Gastroesophageal sphincter (tissue), 4 donors: Measurements from ENCODE around the gene ACOXL. TPM values are rescaled to one million over a fixed set of nuclear protein-coding genes. Genes with fewer than 3 reads are reported as not detected.

Source experiments
- ATAC-seq: fragments of 150-250 bp; one replicate; pipeline ENCODE4 v1.9.1; 2016; ENCODE audit warnings: mild to moderate bottlenecking, moderate library complexity
- H3K27ac ChIP-seq, 4 donors: fragments of 200-600 bp; sonication (generic) in 3 of 4; 1 replicate in 3 of 4; 2 replicates in 1 of 4; pipeline ENCODE4 v1.5.1; 2016 to 2019
- H3K27me3 ChIP-seq: fragments of 200-600 bp; sonication (generic); one replicate; pipeline ENCODE4 v1.5.1; 2019
- H3K36me3 ChIP-seq, 2 donors: fragments of 200-600 bp; sonication (generic); one replicate each; pipeline ENCODE4 v1.5.1; 2019; ENCODE audit warnings: control low read depth in 1 of 2
- H3K4me1 ChIP-seq, 3 donors: fragments of 200-600 bp; sonication (generic); 1 replicate in 2 of 3; 2 replicates in 1 of 3; pipeline ENCODE4 v1.5.1; 2016 to 2019; ENCODE audit warnings: control low read depth in 2 of 3
- H3K4me3 ChIP-seq, 2 donors: fragments of 200-600 bp; sonication (generic); one replicate each; pipeline ENCODE4 v1.5.1; 2019; ENCODE audit warnings: mild to moderate bottlenecking in 1 of 2, moderate library complexity in 1 of 2
- H3K9me3 ChIP-seq, 3 donors: fragments of 200-600 bp; sonication (generic); one replicate each; pipeline ENCODE4 v1.5.1; 2017 to 2019; ENCODE audit warnings: control low read depth in 2 of 3
- EP300 ChIP-seq: sonication (generic); formaldehyde crosslinking; IDR thresholded peaks from one replicate; pipeline ENCODE4 v1.6.1; 2017; ENCODE audit warnings: antibody characterized with exemption, mild to moderate bottlenecking
- POLR2A ChIP-seq, 2 donors: fragments of 450-650 bp; IDR thresholded peaks; one replicate each; pipeline ENCODE4 v1.6.1; 2017; ENCODE audit warnings: antibody characterized with exemption in 2 of 2, mild to moderate bottlenecking in 2 of 2, moderate library complexity in 1 of 2
- POLR2AphosphoS5 ChIP-seq: sonication (generic); formaldehyde crosslinking; IDR thresholded peaks from one replicate; pipeline ENCODE4 v1.6.1; 2017; ENCODE audit warnings: antibody characterized with exemption
- WGBS, 2 donors: methylation state at CpG; one replicate each; pipeline ENCODE4 v1.1.5; 2018; ENCODE audit warnings: low coverage in 1 of 2; 5-methylcytosine and 5-hydroxymethylcytosine counted together
- total RNA-seq, 4 donors: library from RNA; depleted of rRNA; stranded (reverse); fragments of >200 nt; gene quantifications; one replicate each; pipeline ENCODE4 v1.1.0, GENCODE V29; 2016
- TF ChIP-seq, protein P1 (sequence below), 4 experiments: fragments of 200-600 bp in 2 of 4; fragments of 450-650 bp in 2 of 4; sonication (generic) in 1 of 4; IDR thresholded peaks; one replicate each; pipeline ENCODE4 v1.5.1; 2017 to 2019; ENCODE audit warnings: antibody characterized with exemption in 4 of 4, mild to moderate bottlenecking in 2 of 4, moderate library complexity in 2 of 4

ACOXL gene
- total RNA-seq, 4 donors from 2014 or later, result not detected

DNA sequence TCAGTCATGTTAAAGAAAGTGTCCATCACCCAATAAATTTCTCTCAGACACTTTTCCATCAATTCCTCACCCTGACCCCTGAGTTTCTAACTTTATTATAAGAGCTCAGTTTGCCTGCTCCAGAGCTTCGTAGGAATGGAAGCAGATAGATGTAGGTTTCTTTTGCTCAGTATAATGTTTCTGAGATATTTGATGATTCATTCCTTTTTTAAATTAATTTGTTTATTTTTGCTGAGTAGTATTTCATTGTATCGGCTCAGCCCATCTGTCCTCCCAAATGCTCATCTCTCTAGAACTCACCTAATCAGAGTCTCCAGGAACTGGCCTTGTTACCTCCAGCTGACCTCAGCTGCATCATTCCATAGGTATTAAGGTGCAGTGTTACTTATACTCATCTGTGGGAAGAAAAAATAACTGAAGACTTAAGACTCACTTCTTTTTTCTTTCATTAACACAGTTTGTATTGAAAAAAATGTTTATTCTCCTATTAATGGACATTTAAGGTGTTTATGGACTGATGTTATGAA is 376.4 kb downstream of the ACOXL start:
- 89 to 90% methylated on average over 2 of the region's 2 CpGs for WGBS, 2 donors
- Histone ChIP-seq H3K4me3 (no peak overlapping the region), H3K4me1 (no peaks in the 10 kb centered on the region), H3K27me3 (peaks cover 35% of the 10 kb centered on the region), H3K27ac (no peak overlapping the region), H3K9me3 (no peaks in the 10 kb centered on the region), H3K36me3 (no peaks in the 10 kb centered on the region)
- no peak for TF ChIP-seq EP300
- TF ChIP-seq, protein P1, sequence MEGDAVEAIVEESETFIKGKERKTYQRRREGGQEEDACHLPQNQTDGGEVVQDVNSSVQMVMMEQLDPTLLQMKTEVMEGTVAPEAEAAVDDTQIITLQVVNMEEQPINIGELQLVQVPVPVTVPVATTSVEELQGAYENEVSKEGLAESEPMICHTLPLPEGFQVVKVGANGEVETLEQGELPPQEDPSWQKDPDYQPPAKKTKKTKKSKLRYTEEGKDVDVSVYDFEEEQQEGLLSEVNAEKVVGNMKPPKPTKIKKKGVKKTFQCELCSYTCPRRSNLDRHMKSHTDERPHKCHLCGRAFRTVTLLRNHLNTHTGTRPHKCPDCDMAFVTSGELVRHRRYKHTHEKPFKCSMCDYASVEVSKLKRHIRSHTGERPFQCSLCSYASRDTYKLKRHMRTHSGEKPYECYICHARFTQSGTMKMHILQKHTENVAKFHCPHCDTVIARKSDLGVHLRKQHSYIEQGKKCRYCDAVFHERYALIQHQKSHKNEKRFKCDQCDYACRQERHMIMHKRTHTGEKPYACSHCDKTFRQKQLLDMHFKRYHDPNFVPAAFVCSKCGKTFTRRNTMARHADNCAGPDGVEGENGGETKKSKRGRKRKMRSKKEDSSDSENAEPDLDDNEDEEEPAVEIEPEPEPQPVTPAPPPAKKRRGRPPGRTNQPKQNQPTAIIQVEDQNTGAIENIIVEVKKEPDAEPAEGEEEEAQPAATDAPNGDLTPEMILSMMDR (IDR thresholded peaks at IDR 0.05), result no peak
- TF ChIP-seq POLR2AphosphoS5, result no peak
- TF ChIP-seq POLR2A (IDR thresholded peaks at IDR 0.05), result no peak
- no peak for ATAC-seq

DNA sequence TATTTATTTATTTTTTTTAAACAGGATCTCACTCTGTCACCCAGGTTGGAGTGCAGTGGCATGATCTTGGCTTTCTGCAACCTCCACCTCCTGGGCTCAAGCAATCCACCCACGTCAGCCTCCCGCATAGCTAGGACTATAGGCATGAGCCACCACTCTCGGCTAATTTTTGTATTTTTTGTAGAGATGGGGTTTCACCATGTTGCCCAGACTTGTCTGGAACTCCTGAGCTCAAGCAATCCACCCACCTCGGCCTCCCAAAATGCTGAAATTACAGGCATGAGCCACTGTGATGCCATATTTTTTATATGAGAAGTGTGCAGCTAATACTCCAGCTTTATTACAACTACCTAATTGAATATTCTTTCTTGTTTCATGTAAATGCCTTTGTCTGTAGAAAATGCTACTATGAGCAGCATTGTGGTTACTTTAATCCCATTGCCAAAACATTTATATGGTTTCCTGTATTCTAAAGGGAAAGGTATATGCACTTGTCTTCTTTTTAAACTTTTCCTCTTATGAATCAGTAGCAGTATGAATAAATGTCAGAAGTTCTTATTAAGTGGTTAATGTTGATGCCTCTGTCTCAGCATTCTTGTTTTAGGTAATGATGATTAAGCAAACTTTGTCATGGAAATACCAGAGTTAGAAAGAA is 378.9 kb downstream of the ACOXL start:
- H3K27ac ChIP-seq, result no peak overlapping the region
- TF ChIP-seq POLR2A (IDR thresholded peaks at IDR 0.05) (no peak), POLR2AphosphoS5 (no peak), EP300 (no peak)
- TF ChIP-seq, protein P1 (IDR thresholded peaks at IDR 0.05), result no peak
- 90 to 98% methylated on average over 3 to 4 of the region's 4 CpGs for WGBS, 2 donors

DNA sequence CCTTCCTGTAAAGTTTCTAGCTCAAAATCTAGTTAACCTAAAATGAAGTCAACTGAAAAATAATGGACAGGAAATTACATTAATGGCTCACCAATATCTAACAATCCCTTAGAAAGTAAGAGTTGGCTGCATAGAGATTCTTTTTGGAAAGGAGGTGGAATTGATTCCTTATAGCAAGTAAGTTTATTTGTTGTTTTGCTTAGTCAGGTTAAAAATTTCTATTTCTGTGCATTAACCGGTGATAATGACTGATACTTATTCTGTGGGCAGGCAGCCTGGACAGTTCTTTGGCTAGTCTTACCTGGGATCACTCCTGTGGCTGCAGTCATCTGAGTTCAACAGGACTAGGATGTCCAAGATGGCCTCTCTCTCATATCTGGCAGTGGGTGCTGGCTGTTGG is 381.5 kb downstream of the ACOXL start:
- Histone ChIP-seq H3K4me1 (peaks cover 0 to 23% (median 8%) of the 10 kb centered on the region in 3 donors), H3K9me3 (peaks cover 0 to 2% (median 0%) of the 10 kb centered on the region in 3 donors), H3K36me3 (no peaks in the 10 kb centered on the region), H3K27me3 (peaks cover 80% of the 10 kb centered on the region), H3K4me3 (no peak overlapping the region), H3K27ac (no peak overlapping the region)
- WGBS, 2 donors, result 77 to 87% methylated on average over 1 of the region's 1 CpG
- TF ChIP-seq, protein P1 (IDR thresholded peaks at IDR 0.05), result no peak
- no peak for TF ChIP-seq POLR2A (IDR thresholded peaks at IDR 0.05)
- TF ChIP-seq EP300, result no peak
- TF ChIP-seq POLR2AphosphoS5, result no peak
- ATAC-seq, result no peak

More for the DNA sequence above, 378.9 kb downstream of the ACOXL start:
- H3K27me3 ChIP-seq, result peaks cover 59% of the 10 kb centered on the region
- no peaks in the 10 kb centered on the region for H3K9me3 ChIP-seq
- H3K4me1 ChIP-seq, result no peaks in the 10 kb centered on the region
- H3K36me3 ChIP-seq, result no peaks in the 10 kb centered on the region
- no peak overlapping the region for H3K4me3 ChIP-seq
- no peak for ATAC-seq

DNA sequence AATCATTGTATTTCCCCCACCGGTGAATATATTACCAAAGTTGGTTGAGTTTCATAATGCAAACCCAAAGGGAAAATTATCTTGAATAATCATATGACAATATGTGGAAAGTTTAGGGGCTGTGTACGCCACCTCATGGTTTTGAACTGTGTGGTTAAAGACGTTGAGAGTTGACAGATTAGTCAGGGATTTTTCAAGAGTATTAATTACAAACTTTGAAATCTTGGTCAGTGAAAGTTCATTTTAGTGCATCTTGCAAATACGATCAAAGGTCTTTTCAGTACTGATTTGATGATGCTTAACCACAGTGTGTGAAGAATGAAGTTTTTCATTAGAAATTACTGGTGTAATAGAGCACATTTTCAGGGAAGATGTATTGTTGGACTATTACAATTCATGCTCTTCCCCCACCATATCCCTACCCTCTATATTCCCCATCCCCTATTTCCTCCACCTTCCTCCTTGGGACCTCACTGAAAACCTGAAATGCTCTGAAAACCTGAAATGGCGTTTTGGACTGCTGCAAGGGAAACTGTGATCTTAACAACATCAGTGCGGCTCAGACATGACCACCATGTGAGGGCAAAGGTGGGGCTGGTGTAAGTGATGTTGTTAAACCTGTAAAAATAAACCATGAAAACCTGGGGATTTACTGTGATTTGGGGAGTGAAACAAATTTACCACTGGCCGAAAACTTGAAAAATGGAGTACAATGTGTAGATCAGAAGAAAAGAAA is 383.8 kb downstream of the ACOXL start:
- Histone ChIP-seq H3K27me3 (peaks cover 87% of the 10 kb centered on the region), H3K4me3 (no peak overlapping the region), H3K9me3 (peaks cover 0 to 7% (median 0%) of the 10 kb centered on the region in 3 donors), H3K4me1 (peaks cover 0 to 44% (median 11%) of the 10 kb centered on the region in 3 donors), H3K27ac (no peak overlapping the region), H3K36me3 (no peaks in the 10 kb centered on the region)
- no peak for ATAC-seq
- TF ChIP-seq, protein P1 (IDR thresholded peaks at IDR 0.05), result no peak
- no peak for TF ChIP-seq POLR2A (IDR thresholded peaks at IDR 0.05)
- no peak for TF ChIP-seq POLR2AphosphoS5
- no peak for TF ChIP-seq EP300
- 60 to 72% methylated on average over 5 to 6 of the region's 7 CpGs for WGBS, 2 donors
